Right forelimb (tissue), 1 donor: ENCODE data around the gene PFDN6.

Experiments used
- DNase-seq: peaks from one replicate; pipeline ENCODE4 v3.0.0-alpha.2; 2018

PFDN6 gene

DNA sequence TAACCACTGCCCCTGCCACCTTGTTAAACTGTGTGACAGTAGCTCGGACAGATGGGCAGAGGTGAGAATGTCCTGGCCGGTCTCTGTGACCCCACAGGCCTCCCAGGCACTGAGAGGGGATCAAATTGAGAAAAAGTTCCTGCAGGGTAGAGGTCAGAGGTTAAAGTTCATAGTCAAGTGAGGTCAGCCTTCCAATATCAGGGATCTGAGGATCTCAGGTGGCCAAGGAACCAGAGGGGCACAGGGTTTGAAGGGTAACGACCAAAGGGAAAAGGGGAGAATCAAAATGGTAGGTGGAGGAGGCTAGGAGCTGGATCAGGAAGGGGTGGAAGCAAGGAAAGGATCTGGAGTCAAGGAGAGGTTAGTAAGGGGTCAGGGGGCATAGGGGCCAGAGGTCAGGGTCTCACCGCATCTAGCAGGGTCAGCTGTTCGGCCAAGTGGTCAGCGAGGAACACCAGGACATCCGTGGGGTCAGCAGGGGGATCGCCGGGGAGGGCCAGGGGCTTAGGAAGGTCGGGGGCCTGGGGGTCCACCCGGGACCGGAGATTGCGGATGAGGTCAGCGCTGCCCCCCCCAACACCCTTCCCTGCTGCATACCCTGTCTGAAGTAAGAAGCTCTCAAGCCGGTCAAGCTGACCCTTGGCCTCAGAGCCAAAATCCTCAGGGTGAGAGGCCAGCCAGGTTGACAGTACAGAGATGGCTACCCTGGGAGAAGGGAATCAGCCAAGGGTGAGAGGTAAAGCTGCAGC lies 6.4 kb downstream of the PFDN6 start:
- DNase-seq: no peak

GRCh38 chr6:33296797-33297405 lies 7.5 kb downstream of the PFDN6 start:
- DNase-seq: no peak

DNA sequence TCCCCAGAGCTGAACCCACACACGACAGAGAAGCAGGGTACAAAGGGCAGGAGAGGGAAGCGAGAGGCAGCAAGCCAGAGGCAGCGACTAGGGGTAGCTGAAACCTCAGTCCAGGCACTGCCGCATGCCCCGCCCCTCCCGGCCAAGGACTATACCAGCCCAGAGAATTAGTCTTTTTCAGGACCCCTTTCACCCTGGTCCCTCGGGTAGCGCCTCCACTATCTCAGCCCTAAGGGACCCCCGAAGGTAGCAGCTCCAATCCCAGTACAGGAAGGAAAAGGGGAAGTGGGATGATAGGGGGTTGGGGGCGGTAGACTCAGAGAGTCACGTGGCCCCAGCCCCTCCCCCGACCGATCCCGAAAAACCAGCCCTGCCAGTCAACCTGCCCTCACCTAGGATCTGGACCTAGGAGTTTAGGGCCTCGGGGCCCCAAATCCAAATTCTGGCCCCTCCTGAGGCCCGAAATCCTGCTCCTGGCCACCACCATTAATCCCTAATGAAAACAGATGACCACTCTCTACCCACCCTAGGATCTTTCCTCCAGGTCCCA lies 8.1 kb downstream of the PFDN6 start:
- no peak for DNase-seq

DNA sequence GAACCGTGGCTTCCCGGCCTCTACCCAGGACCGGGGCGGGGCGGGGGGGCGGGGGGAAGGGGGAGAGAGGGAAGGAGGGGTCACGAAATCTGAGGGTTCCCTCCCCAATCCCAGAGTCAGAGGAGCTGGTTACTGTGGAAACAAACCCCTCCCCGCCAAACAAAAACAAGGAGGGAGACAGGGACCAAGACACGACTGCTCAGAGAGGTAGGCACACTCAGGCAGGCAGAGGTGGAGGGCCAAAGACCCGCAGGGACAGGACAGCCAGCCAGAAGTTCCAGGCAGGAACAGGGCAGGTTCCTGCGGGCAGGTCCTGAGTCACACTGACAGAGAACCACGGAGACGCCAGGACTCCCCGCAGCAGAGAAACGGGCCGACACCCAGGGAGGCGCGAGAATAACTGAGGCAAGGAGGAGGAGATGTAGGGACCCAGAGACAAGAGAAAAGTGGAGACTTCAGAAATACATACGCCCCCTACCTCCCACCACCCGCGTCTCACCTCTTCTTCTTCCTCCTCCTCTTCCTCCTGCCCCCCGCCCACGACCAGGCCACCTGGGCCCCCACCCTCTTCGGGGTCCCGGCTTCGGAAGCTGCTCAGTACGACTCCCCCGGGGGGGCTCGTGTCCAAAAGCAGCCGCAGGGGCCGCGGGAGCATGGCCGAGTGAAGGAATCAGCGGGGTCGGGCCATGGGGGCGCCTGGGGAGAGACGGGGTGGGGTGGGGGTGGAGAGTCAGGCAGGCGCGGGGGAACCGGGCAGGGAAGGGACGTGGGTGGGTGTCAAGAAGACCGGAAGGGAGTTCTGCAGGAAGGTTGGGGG lies 8.8 kb downstream of the PFDN6 start:
- peak; percentile 85 for DNase-seq

DNA sequence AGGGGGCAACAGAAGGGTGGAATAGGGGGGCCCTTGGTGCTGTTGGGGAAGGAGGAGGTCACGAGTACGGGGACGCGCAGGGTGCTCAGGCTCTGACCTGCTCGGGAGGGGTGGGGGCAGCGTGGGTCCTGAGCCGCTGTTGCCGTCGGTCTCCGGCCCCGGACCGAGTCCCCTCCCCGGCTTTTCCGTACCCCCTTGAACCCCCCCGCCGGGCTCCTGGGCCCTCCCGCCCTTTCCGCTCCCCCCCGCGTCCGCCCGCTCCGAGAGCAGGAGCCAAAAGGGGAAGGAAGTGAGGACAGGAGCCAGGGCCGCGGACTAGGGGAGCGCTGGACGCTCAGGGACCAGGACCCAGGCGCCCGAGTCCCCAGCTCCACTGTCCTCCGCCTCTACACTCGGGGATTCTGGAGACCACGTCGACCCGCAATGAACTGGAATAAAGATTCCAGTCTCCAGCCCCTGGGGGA lies 9.4 kb downstream of the PFDN6 start, which contains the start of gene RGL2:
Gene RGL2 (minus strand): TSS at position 170 of the 464 bp plus-strand sequence. CDS start 332 bp downstream, outside the sequence.
- DNase-seq: peak; percentile 88

- peak; percentile 94 for DNase-seq
Measured at GRCh38 chr6:33299237-33299944, 10.0 kb downstream of the PFDN6 start.

DNA sequence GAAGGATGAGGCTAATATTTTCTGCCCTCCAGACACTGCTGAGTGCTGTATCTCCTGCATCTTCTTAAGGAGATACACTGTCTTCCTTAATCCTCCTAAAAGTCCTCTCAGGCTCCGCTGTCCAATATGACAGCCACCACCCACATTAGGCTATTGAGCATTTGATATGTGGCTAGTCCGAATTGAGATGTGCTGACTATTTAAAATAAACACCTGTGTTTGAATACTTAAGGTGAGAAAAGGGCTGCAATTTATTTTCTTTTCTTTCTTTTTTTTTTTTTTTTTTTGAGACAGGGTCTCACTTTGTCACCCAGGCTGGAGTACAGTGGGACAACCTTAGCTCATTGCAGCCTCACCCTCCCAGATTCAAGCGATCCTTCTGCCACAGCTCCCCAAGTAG lies 12.5 kb downstream of the PFDN6 start:
- DNase-seq: no peak

DNA sequence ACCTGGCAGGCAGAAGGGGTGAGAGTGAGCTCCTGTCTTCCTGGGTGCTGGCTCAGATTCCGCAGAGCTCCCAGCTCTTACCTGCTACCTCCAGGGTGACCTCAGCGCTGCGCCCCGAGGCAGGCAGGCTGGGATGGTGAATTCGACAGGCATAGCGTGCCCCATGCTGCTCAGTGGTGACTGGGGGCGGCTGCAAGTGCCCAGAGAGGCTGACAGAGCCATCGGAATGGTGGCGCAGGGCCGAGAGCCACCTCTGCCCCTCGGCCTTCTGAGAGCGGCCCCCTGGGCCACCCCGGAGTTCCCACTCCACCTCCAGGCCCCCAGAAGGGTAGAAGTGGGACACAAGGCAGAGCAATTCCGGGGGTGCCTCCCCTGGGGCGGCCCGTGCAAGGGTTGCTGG lies 14.8 kb downstream of the PFDN6 start:
- DNase-seq: no peak

DNA sequence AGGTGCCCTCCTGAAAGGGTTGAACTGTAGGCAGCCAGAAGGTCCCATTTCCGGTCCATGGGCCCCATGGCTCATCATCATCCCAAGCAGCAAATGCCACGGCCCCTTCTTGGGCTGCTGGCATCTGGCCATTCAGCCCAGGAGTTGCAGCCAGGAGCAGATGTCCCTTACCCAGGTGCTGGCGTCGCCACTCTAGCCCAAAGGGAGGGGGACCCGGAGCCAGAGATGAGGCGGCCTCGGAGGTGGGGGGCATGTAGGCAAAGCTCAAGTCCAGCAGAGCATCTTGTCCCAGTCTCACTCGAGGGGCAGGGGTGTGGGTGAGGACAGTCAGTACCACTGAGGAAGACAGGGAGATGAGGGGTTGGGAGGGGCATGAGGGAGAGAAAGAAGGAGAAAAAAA lies 15.7 kb downstream of the PFDN6 start:
- DNase-seq: no peak

GRCh38 chr6:33306356-33306755 lies 17.0 kb downstream of the PFDN6 start:
- DNase-seq: no peak

GRCh38 chr6:33312361-33313104 lies 23.1 kb downstream of the PFDN6 start:
- DNase-seq: peak; percentile 66

DNA sequence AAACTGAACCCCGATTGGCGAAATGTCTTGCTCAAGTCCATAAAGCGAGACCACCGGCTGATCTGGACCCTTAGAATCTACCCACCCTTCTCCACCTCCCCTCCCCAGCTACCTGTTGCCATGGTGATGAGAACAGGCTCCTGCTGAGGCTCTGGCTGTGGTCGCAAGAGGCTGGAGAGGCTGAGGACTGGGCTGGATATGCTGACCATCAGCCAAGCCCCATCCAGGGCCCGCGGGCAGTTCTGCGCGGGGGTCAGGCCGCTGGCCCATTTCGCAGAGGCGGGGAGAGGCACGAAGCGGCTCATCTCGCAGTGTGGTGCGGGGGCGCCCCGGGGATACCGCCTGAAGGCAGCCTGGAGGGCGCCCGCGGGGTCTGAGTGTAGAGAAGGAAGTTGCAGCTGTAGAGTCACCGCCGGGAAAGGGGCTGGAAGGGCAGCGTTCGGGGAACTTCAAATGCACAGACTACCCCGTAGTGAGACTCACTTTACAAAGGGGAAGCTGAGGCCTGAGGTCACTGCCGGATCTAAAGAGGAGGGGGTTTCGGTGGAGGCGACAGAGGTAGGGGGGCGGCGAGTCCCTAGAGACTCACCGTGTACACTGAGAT lies 23.8 kb downstream of the PFDN6 start:
- DNase-seq: peak; percentile 71

- DNase-seq: peak; percentile 80
Measured at GRCh38 chr6:33313709-33314514, 24.5 kb downstream of the PFDN6 start, which contains the start of gene TAPBP. TSS of gene TAPBP (minus strand) at chr6:33314078. CDS start at chr6:33314041, 37 bp downstream.

- peak; percentile 73 for DNase-seq
Measured at GRCh38 chr6:33314515-33314942, 25.1 kb downstream of the PFDN6 start.

GRCh38 chr6:33314943-33315792 lies 25.8 kb downstream of the PFDN6 start:
- DNase-seq: no peak

- no peak for DNase-seq
Measured at GRCh38 chr6:33315793-33316602, 26.6 kb downstream of the PFDN6 start.

DNA sequence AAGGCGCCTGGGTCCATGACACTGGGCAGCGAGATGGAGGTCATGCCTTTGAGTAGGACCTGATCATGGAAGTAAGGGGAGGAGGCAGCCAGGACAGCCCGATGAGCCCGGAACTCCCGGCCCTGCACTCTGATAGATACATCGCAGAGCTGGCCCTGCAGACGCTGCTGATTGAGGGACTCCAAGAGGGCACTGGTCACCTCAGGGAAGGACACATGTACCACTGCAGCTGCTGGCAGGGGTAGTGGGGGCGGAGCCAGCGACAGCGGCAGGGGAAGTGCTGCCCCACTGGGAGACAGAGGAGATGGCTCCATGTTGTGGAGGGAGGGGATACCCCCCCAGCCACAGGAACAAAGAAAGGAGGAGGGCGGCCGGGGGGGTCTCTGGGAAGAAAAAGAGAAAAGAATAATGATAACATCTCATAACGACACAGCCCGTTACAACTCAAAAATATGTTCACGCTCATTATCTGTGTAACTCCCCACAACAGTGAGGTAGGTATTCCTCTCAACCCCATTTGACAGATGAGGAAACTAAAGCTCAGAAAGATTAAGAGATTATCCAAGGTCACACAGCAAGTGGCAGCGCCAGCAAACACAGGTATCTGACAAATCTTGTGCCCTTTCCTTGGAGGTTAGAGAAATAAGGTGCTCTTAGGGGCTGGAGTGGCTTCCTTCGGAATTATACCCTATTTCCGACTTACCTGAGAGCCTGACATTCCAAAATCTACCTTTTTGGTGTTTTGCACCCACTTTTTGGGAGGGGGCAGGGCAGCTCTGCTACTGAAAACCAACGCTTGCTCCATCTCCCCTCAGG lies 27.4 kb downstream of the PFDN6 start:
- no peak for DNase-seq

DNA sequence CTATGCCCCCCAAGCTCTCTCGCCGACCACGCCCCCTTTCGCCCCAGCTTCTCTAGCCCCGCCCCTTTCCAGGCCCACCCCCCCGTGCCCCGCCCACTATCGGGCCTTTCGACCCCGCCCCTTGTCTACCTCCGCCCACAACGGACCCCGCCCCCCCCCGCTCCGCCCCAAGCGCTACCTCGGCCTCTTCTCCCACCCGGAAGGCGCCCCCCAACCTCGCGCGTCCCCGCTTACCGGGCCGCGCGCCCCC lies 27.9 kb downstream of the PFDN6 start:
- DNase-seq: no peak
